GM12873 (cell line): ENCODE results near the gene TTC13.

Source experiments
- CTCF ChIP-seq: IDR thresholded peaks from 2 replicates; pipeline ENCODE4 v1.5.1; 2012; ENCODE audit warnings: low read depth, mild to moderate bottlenecking, moderate library complexity, low read length, control low read depth; ENCODE audit not compliant: insufficient read depth; ENCODE audit errors: missing control alignments

The TTC13 gene

GRCh38 chr1:230985711-230986110, 7.0 kb upstream of the TTC13 start:
- no peak for TF ChIP-seq CTCF

- TF ChIP-seq CTCF: no peak
These were observed 5.2 kb upstream of the TTC13 start for GRCh38 chr1:230983811-230984210.

- TF ChIP-seq CTCF: no peak
These were observed 4.0 kb upstream of the TTC13 start for GRCh38 chr1:230982696-230983095.

- no peak for TF ChIP-seq CTCF
These were observed 1.3 kb upstream of the TTC13 start for GRCh38 chr1:230979952-230980351.

GRCh38 chr1:230979389-230979716, 692 bp upstream of the TTC13 start:
- no peak for TF ChIP-seq CTCF

GRCh38 chr1:230977761-230978490, 735 bp downstream of the TTC13 start:
- TF ChIP-seq CTCF: no peak

GRCh38 chr1:230976825-230977747, 1.6 kb downstream of the TTC13 start:
- TF ChIP-seq CTCF: no peak
